ENCODE data around the gene EID3.
"Not testable (repeated sequence)": the region's sequence is repeated elsewhere in the genome, so short reads cannot be mapped to it uniquely, and the experiment has no call there.

The EID3 gene

GRCh38 chr12:104310751-104311633 lies 7.5 kb downstream of the EID3 start:
- DNase-seq (ENCODE audit: low read depth in 1 of 2, low spot score in 1 of 2), result no peak

- DNase-seq (ENCODE audit: low read depth in 1 of 2, low spot score in 1 of 2), result no peak
Observed at GRCh38 chr12:104312202-104312601, 8.7 kb downstream of the EID3 start.

- no peak for DNase-seq (ENCODE audit: low read depth in 1 of 2, low spot score in 1 of 2)
Observed at GRCh38 chr12:104312654-104313053, 9.1 kb downstream of the EID3 start.

GRCh38 chr12:104313568-104314241 lies 10.2 kb downstream of the EID3 start:
- DNase-seq (ENCODE audit: low read depth in 1 of 2, low spot score in 1 of 2), result no peak

- no peak for DNase-seq (ENCODE audit: low read depth in 1 of 2, low spot score in 1 of 2)
Observed at GRCh38 chr12:104314242-104314614, 10.7 kb downstream of the EID3 start.

GRCh38 chr12:104315326-104316224 lies 12.0 kb downstream of the EID3 start:
- no peak for DNase-seq (ENCODE audit: low read depth in 1 of 2, low spot score in 1 of 2)

- DNase-seq (ENCODE audit: low read depth in 1 of 2, low spot score in 1 of 2), result no peak
Observed at GRCh38 chr12:104316936-104317335, 13.4 kb downstream of the EID3 start.

- DNase-seq (ENCODE audit: low read depth in 1 of 2, low spot score in 1 of 2), result no peak
Observed at GRCh38 chr12:104317538-104318210, 14.1 kb downstream of the EID3 start.

GRCh38 chr12:104319028-104319427 lies 15.5 kb downstream of the EID3 start:
- DNase-seq (ENCODE audit: low read depth in 1 of 2, low spot score in 1 of 2), result no peak

GRCh38 chr12:104319918-104320626 lies 16.5 kb downstream of the EID3 start:
- DNase-seq (ENCODE audit: low read depth in 1 of 2, low spot score in 1 of 2), result no peak

- no peak for DNase-seq (ENCODE audit: low read depth in 1 of 2, low spot score in 1 of 2)
Observed at GRCh38 chr12:104320627-104321024, 17.1 kb downstream of the EID3 start.

- DNase-seq (ENCODE audit: low read depth in 1 of 2, low spot score in 1 of 2), result no peak
Observed at GRCh38 chr12:104321949-104322348, 18.4 kb downstream of the EID3 start.

GRCh38 chr12:104322533-104322932 lies 19.0 kb downstream of the EID3 start:
- DNase-seq (ENCODE audit: low read depth in 1 of 2, low spot score in 1 of 2), result not testable (repeated sequence)

- DNase-seq (ENCODE audit: low read depth in 1 of 2, low spot score in 1 of 2), result no peak
Observed at GRCh38 chr12:104323899-104324298, 20.4 kb downstream of the EID3 start.

GRCh38 chr12:104328278-104328677 lies 24.7 kb downstream of the EID3 start:
- not testable (repeated sequence) for DNase-seq (ENCODE audit: low read depth in 1 of 2, low spot score in 1 of 2)

GRCh38 chr12:104328790-104329189 lies 25.3 kb downstream of the EID3 start:
- no peak for DNase-seq (ENCODE audit: low read depth in 1 of 2, low spot score in 1 of 2)

- DNase-seq (ENCODE audit: low read depth in 1 of 2, low spot score in 1 of 2), result no peak
Observed at GRCh38 chr12:104329707-104330532, 26.4 kb downstream of the EID3 start.

GRCh38 chr12:104331376-104331775 lies 27.8 kb downstream of the EID3 start:
- DNase-seq (ENCODE audit: low read depth in 1 of 2, low spot score in 1 of 2), result no peak

- not testable (repeated sequence) for DNase-seq (ENCODE audit: low read depth in 1 of 2, low spot score in 1 of 2)
Observed at GRCh38 chr12:104332273-104332672, 28.7 kb downstream of the EID3 start.
